ENCODE measurements around the gene ENKUR. TPM values are rescaled to one million over a fixed set of nuclear protein-coding genes. Genes with fewer than 3 reads are reported as not detected.

ENKUR gene
- total RNA-seq, 1 experiment from 2014 or later = not detected

DNA sequence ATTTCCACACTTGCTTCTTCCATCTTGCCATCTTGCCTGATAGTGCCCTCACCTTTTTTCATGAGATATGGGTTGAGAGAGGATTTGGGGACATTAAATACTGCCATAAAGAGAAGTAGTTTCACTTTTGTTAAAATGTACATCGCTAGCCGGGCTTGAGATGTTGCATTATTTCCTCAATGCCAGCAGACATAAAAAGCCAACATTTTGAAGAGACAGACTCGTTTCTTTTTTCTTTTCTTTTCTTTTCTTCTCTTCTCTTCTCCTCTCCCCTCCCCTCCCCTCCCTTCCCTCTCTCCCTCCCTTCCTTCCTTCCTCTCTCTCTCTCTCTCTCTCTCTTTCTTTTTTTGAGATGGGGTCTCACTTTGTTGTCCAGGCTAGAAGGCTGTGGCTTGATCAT lies 17.9 kb downstream of the ENKUR start:
- H3K4me3 ChIP-seq (ENCODE audit: insufficient read depth, low read depth, low read length) = no peak overlapping the region
- no peak for DNase-seq
- H3K27me3 ChIP-seq (ENCODE audit: control insufficient read depth, insufficient read depth, low read length) = no peaks in the 10 kb centered on the region
- no peaks in the 10 kb centered on the region for H3K36me3 ChIP-seq (replicated peaks; ENCODE audit: control insufficient read depth, insufficient read depth, low read length)

DNA sequence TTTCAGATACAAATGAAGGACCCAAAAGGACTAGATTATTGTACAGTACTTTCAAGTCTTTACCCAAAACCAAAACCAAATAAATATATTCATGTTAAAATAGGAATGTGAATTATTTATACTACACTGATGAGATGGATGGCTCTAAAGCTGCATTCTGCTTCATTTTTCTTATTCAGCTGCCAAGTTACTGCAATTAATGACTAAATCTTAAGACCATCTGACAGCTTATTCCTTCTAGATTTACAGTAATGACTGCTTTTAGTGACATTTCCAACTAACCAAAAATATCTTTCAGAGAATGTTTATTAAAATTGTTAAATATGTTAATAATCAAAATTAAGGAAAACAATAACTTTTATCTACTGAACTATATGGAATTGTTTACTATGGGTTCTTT lies 20.9 kb downstream of the ENKUR start:
- Histone ChIP-seq H3K27me3 (ENCODE audit: control insufficient read depth, insufficient read depth, low read length) (no peaks in the 10 kb centered on the region), H3K36me3 (replicated peaks; ENCODE audit: control insufficient read depth, insufficient read depth, low read length) (no peaks in the 10 kb centered on the region), H3K4me3 (ENCODE audit: insufficient read depth, low read depth, low read length) (no peak overlapping the region)
- DNase-seq = no peak

DNA sequence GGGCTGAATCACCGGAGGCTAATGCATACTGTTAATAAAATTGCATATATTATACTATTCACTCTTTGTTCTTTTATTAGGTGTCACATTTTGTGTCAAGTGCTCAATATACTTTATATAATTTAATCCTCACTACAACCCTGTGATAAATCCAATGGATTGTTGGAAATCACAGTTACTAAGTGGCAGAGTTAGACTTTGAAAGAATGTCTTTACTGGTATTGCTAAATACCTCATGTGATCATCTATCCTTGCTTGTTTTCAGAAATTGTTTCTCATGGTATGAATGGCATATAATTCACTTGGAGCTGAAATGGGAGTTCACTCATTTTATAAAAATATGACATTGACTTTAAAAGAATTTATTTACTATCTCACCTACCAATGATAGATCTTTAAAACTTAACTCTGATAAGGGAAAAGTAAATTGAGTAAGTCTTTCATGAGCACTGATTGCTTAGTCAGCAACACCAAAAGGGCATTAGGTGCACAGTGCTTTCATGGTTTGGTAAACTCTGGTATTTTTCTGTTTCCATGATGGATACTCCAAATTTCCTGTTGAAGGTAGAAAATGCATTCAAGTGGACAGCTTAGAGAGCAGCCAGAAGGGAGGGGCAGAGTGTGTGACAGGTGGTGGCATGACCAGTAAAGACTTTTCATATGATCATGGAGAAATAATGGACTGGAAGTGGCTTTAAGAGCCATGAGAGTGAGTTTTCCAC lies 22.6 kb downstream of the ENKUR start:
- H3K36me3 ChIP-seq (replicated peaks; ENCODE audit: control insufficient read depth, insufficient read depth, low read length) = no peaks in the 10 kb centered on the region
- DNase-seq = no peak
- no peak overlapping the region for H3K4me3 ChIP-seq (ENCODE audit: insufficient read depth, low read depth, low read length)
- no peaks in the 10 kb centered on the region for H3K27me3 ChIP-seq (ENCODE audit: control insufficient read depth, insufficient read depth, low read length)

DNA sequence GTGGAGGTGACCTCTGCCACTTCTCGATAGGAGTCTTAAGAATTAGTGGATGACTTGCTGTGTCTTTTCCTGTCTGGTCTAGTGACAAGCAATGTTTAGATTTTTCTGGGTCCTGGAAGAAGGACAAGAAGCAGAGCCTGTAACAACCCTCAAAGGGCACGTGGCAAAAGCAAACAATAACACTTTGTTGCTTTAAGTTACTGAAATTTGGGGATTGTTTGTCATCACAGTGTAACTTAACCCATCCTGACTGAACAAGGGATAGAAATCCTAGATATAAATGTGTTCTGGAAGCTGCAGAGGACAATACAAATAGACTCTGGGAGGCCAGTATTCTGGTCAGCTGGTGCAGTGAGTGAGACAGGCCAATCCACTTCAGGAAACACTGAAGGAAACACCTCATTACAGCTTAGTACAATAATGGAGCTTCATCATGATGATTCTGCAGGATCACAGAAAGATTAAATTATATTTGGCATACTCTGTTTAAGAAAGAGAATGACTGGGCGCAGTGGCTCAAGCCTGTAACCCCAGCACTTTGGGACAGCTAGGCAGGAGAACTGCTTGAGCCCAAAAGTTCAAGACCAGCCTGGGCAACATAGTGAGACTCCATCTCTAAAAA lies 23.3 kb downstream of the ENKUR start:
- no peak for DNase-seq
- no peaks in the 10 kb centered on the region for H3K27me3 ChIP-seq (ENCODE audit: control insufficient read depth, insufficient read depth, low read length)
- no peak overlapping the region for H3K4me3 ChIP-seq (ENCODE audit: insufficient read depth, low read depth, low read length)
- no peaks in the 10 kb centered on the region for H3K36me3 ChIP-seq (replicated peaks; ENCODE audit: control insufficient read depth, insufficient read depth, low read length)

DNA sequence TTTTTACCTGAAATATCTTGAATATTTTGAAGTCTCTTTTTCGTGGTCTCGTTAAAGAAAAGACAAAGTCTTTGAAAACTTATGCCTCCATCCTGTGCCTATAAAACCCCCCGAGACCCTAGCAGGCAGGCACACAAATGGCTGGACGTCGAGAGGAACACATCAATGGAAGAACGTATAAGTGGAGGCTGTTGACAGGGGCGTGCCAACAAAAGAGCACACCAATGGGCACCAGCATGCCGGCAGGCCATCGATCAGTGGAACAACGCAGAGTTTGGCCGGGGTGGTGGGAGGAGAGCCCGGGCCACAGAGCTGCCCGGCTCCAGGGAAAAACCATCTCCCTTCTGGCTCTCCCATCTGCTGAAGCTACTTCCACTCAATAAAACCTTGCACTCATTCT lies 24.7 kb downstream of the ENKUR start:
- no peaks in the 10 kb centered on the region for H3K36me3 ChIP-seq (replicated peaks; ENCODE audit: control insufficient read depth, insufficient read depth, low read length)
- no peak for DNase-seq
- H3K27me3 ChIP-seq (ENCODE audit: control insufficient read depth, insufficient read depth, low read length) = no peaks in the 10 kb centered on the region
- no peak overlapping the region for H3K4me3 ChIP-seq (ENCODE audit: insufficient read depth, low read depth, low read length)

DNA sequence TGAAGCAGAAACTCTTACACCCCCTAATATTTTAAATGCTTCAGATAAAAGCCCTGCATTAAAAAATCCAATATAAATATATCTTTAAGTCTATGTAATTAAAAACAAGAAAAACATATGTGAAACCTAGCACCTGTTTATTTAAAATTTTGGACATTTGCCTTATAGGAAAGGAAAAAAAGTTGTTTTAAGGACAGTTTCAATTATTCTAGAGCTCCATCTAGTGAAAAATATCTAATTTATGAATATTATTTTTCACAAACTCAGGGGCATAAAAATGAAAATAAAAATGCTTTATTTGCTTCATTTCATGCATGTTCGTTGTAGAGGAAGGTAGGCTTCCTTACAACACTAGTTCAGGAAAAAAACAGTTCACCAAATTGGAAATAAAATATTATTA lies 26.1 kb downstream of the ENKUR start:
- Histone ChIP-seq H3K4me3 (ENCODE audit: insufficient read depth, low read depth, low read length) (no peak overlapping the region), H3K27me3 (ENCODE audit: control insufficient read depth, insufficient read depth, low read length) (no peaks in the 10 kb centered on the region), H3K36me3 (replicated peaks; ENCODE audit: control insufficient read depth, insufficient read depth, low read length) (no peaks in the 10 kb centered on the region)
- no peak for DNase-seq

DNA sequence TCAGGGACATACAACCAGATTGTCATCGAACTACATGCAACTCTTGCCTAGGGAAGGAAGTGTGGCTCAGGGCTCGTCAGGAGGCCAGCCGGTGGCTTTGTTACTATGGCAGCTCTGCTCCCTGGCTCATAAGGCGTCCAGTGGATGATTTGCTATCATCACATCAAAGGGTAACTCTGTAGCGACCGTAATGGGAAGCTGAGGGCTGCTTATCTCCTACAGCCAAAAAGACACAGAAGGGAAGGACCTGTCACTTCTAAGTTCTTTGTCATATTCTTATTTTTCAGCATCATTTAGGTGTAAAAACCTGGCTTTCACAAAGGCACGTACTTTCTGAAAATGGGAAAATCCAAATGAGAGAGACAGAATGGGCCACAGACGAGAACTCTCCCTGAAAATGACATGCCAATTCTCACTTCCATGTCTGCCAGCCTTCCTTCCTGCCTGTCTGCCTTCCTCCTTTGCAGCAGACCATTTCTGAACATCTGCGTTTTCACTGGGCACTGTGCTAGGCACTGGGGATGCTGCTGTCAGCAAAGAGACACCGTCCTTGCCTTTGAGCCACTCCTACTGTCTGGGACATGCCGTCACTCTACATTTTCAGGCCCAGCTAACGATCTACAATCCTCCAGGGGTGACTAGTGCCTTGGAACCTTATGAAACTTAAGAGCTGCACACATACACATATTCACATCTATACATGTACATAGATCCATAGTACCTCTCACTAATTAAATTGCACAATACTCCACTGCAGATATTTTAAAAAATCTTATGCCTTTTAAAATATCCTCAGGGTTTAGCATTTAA lies 26.9 kb downstream of the ENKUR start:
- Histone ChIP-seq H3K27me3 (ENCODE audit: control insufficient read depth, insufficient read depth, low read length) (no peaks in the 10 kb centered on the region), H3K36me3 (replicated peaks; ENCODE audit: control insufficient read depth, insufficient read depth, low read length) (no peaks in the 10 kb centered on the region), H3K4me3 (ENCODE audit: insufficient read depth, low read depth, low read length) (no peak overlapping the region)
- no peak for DNase-seq

DNA sequence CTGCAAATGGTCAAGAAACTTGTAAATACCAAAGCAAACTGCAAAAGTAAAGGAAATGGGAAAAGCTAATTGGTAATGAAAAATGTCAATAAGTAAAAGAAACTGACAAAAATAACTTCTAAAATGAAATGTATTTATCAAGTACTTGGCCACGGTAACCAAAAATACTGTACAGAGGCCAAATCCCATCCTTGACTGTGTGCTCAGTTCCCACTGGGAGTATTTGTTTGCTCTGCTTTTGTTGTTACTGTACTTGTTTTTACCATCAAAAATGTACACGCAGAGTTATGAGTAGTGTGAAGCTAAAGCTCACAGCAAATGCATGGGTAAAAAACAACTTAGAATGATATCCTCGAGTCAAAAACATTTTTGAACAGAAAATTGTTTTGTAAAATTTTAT lies 31.1 kb downstream of the ENKUR start:
- DNase-seq = no peak
- H3K36me3 ChIP-seq (replicated peaks; ENCODE audit: control insufficient read depth, insufficient read depth, low read length) = no peaks in the 10 kb centered on the region
- no peaks in the 10 kb centered on the region for H3K27me3 ChIP-seq (ENCODE audit: control insufficient read depth, insufficient read depth, low read length)
- no peak overlapping the region for H3K4me3 ChIP-seq (ENCODE audit: insufficient read depth, low read depth, low read length)

DNA sequence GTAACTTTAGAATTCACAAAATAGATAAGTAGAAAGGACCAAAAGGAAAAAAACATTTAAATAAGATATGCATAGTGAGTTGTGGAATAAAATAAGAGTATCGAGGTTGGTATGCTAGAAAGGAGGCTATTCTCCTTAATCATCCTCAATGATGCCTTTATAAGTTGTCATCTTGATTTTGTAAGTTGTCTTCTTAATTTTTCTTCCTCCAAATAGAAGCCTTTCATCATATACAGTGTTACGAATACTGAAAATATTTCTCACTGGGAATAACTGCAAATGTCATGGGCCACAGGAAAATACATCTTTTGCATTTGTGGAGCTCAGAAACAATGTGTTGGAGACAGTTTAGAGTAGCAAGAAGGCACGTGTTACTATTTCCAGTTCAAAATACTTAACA lies 32.0 kb downstream of the ENKUR start:
- H3K4me3 ChIP-seq (ENCODE audit: insufficient read depth, low read depth, low read length) = no peak overlapping the region
- H3K36me3 ChIP-seq (replicated peaks; ENCODE audit: control insufficient read depth, insufficient read depth, low read length) = no peaks in the 10 kb centered on the region
- H3K27me3 ChIP-seq (ENCODE audit: control insufficient read depth, insufficient read depth, low read length) = no peaks in the 10 kb centered on the region
- DNase-seq = no peak

DNA sequence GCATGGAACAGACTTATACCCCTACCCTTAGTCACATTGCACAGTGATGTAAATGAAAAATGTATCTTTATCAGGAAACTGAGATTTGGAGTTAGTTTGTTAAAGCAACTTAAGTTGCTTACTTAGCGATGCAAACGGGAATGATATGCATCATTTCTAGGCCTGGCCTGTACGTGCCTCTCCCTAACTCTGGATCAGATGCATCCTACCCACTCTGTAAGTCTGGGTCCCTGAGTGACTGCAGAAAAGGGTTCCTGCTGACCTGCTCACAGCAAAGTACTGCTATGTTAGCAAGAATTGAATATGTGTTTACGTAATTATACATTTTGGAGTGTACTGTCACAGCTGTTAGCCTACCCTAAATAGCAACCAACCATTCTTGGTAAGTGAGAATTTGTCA lies 32.8 kb downstream of the ENKUR start:
- DNase-seq = no peak
- Histone ChIP-seq H3K27me3 (ENCODE audit: control insufficient read depth, insufficient read depth, low read length) (no peaks in the 10 kb centered on the region), H3K4me3 (ENCODE audit: insufficient read depth, low read depth, low read length) (no peak overlapping the region), H3K36me3 (replicated peaks; ENCODE audit: control insufficient read depth, insufficient read depth, low read length) (no peaks in the 10 kb centered on the region)

DNA sequence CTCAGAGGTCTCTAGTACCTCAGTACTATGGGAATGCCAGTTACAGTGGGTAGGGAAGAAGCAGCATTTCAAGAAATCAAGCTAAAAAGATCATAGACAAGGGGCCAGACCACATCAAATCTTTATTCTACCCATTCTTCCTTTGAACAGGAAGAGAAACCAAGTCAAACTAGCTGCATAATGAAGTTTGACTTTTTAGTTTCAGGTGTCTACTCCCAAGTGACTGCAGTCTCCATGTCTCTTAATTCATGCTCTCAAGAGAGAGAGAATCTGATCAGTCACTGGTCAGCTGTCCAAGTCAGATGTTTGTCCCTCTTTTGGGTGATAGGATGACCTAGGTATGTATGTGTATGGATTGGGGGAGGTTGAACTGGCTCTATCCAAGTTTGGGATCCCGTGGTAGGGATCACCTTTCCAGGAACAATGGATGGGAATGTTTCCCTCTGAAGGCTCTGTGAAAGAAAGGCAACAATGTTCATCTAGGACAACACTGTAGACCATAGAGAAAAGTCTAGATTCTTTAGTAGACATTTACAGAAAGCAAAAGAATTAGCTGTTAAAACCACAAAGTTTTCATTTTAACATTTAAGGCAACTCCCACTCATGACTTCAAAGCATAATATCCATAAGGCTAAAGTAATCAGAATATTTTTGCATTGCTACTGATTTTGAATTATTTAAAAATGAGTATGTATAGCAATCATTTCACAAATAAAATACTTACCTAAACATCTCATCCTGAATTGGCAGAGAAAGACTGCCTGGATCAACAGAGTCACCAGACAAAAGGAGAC lies 33.4 kb downstream of the ENKUR start:
- no peaks in the 10 kb centered on the region for H3K36me3 ChIP-seq (replicated peaks; ENCODE audit: control insufficient read depth, insufficient read depth, low read length)
- DNase-seq = no peak
- H3K4me3 ChIP-seq (ENCODE audit: insufficient read depth, low read depth, low read length) = no peak overlapping the region
- no peaks in the 10 kb centered on the region for H3K27me3 ChIP-seq (ENCODE audit: control insufficient read depth, insufficient read depth, low read length)

DNA sequence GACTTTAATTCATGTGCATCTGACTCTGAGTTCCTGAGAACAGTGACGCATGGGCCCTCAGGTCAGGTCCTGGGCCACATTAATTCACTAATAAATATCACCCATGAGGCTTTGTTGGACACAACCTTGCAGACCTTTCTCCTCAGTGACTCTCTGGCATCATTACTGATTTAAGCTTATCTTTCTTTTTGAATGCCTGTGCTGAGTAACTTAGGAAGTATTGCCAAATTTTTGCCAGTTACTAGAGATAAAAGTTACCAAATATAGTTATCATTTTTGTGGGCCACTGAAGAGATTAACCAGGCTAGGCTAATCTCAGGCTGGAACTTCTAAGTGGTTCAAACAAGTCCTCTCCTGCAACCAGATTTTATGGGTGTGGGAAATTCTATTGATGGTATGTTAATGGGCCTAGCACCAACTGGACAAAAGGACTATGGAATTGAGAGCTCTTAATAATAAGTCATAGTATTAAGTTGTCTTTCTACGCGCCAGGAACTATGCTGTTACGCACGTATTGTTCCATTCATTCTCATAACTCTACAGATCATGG lies 34.7 kb downstream of the ENKUR start:
- DNase-seq = no peak
- Histone ChIP-seq H3K27me3 (ENCODE audit: control insufficient read depth, insufficient read depth, low read length) (no peaks in the 10 kb centered on the region), H3K36me3 (replicated peaks; ENCODE audit: control insufficient read depth, insufficient read depth, low read length) (no peaks in the 10 kb centered on the region), H3K4me3 (ENCODE audit: insufficient read depth, low read depth, low read length) (no peak overlapping the region)

DNA sequence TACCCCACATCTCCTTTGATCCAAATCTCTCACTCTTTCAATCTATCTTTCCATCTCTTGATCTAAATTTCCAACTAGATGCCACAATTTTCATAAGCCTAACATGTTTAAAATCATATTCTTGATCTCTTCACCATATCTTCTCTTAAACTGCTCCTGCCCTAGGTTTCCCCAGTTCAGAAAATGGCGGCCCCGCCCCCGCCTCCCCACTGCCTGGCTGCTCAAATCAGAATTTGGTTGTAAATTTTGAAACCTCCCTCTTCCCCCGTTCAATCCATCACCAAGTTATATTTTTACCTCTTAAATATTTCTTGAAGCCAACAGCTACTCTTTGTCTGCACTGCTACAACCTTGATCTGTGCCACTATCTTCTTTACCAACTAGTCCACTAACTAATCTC lies 36.3 kb downstream of the ENKUR start:
- Histone ChIP-seq H3K36me3 (replicated peaks; ENCODE audit: control insufficient read depth, insufficient read depth, low read length) (no peaks in the 10 kb centered on the region), H3K27me3 (ENCODE audit: control insufficient read depth, insufficient read depth, low read length) (no peaks in the 10 kb centered on the region), H3K4me3 (ENCODE audit: insufficient read depth, low read depth, low read length) (no peak overlapping the region)
- DNase-seq = no peak

DNA sequence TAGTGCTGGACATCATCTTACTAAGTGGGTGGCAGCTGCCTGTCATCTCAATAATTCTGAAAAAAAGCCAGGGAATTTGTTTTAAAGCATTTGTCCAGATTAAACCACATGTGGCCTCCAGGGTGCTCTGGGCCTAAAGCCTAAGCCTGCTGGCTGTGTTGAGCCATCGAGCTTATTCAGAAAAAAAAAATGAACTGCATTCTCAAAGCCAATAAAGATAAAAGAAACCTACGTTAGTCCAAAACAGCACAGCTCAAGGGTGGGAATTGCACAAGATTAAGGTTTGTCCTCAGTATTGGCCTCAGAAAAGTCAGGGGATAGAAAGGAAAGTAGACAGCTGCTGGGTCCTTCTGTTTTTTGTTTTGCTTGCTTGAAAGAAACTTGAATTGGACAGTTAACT lies 41.0 kb downstream of the ENKUR start:
- no peak for DNase-seq
- Histone ChIP-seq H3K36me3 (replicated peaks; ENCODE audit: control insufficient read depth, insufficient read depth, low read length) (no peaks in the 10 kb centered on the region), H3K27me3 (ENCODE audit: control insufficient read depth, insufficient read depth, low read length) (no peaks in the 10 kb centered on the region), H3K4me3 (ENCODE audit: insufficient read depth, low read depth, low read length) (no peak overlapping the region)
